ENCODE results near the gene COPS8. TPM values are rescaled to one million over a fixed set of nuclear protein-coding genes. Genes with fewer than 3 reads are reported as not detected.

The COPS8 gene
- total and polyA plus RNA-seq, 2 of the 8 experiments (the other 6 are each of a cell fraction or from before 2014, with no cell fraction given): 59.3 to 67.5 TPM

DNA sequence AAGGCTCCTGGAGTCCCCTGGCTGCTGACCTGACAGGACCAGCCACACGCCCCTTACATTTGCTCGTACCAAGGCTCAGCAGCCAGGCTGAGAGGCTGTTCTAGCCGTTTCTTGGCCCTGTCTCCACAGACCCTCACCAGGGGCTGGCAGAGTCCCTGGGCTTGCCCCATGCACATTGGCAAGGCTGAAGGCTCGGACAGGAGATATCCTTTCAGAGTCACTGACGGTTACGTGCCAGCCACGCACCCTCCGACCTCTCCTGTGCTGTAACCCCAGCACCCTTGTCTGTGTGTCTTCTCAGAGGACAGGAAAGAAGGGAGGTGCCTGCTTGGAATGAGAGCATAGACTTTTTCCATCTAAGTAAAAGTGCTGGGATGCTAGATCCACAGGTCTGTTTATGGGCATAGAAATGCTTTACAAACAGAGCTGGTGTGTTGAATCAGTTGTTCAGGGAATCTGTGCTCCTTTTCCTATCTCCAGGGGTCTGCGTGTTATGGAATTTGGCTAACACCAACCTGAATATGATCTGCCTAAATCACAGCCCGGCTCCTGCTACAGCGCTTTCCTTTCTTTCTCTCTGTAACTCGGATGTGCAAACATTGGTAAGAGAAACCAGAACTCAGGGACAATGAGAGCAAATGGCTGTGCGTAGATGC is 41.0 kb downstream of the COPS8 start:
- Histone ChIP-seq H3K23ac (ENCODE audit: insufficient read length) (no peak overlapping the region), H2BK12ac (ENCODE audit: low read depth, low read length) (no peak overlapping the region), H2BK20ac (ENCODE audit: low read length) (no peak overlapping the region), H2AK5ac (ENCODE audit: low read depth, low read length) (no peak overlapping the region), H3K9me3 (ENCODE audit: insufficient read depth in 2 of 2, low read depth in 1 of 2, low read length in 1 of 2) (peaks cover 5 to 29% of the 10 kb centered on the region in 2 experiments), H4K5ac (ENCODE audit: insufficient read length, low read depth, low read length) (no peak overlapping the region), H3K18ac (ENCODE audit: extremely low read depth, low read length) (no peak overlapping the region), H3K36me3 (ENCODE audit: control insufficient read depth in 2 of 4, insufficient read depth in 4 of 4, low read length in 3 of 4) (peaks cover 0 to 4% (median 0%) of the 10 kb centered on the region in 4 experiments; a peak in 1 of 8 replicates), H2BK5ac (ENCODE audit: low read depth, low read length) (no peak overlapping the region; the same call in 1 of the 2 replicates), H4K20me1 (replicated peaks in 1 of 2; ENCODE audit: control insufficient read depth in 1 of 2, insufficient read depth in 2 of 2, low read length in 2 of 2) (peaks cover 0 to 12% of the 10 kb centered on the region in 2 experiments), H4K8ac (ENCODE audit: extremely low read depth, insufficient read depth, low read length) (no peak overlapping the region), H3K4ac (replicated peaks; ENCODE audit: insufficient read length, low read depth, low read length) (no peak overlapping the region), H3K4me3 (ENCODE audit: extremely low read depth in 1 of 4, insufficient read depth in 2 of 4, low read depth in 3 of 4, low read length in 4 of 4) (no peak overlapping the region), H3K23me2 (ENCODE audit: low read depth, low read length) (peaks cover 16% of the 10 kb centered on the region), H3K27ac (ENCODE audit: low read depth, low read length) (no peak overlapping the region), H3K4me2 (ENCODE audit: insufficient read depth in 1 of 2, low read depth in 2 of 2, low read length in 2 of 2) (no peak overlapping the region), H2AFZ (ENCODE audit: low read length) (no peak overlapping the region), H3K79me2 (ENCODE audit: control insufficient read depth in 1 of 2, insufficient read depth in 2 of 2, low read length in 2 of 2) (peaks cover 0 to 11% of the 10 kb centered on the region in 2 experiments; a peak in 2 of 4 replicates), H2BK15ac (ENCODE audit: low read length) (no peak overlapping the region), H3K14ac (ENCODE audit: insufficient read length) (no peak overlapping the region), H3K27me3 (replicated peaks in 1 of 4; ENCODE audit: control insufficient read depth in 3 of 4, extremely low read depth in 1 of 4, insufficient read depth in 3 of 4, low read length in 3 of 4) (no peaks in the 10 kb centered on the region; a peak in 1 of 7 replicates), H3K79me1 (ENCODE audit: low read depth, low read length) (peaks cover 4% of the 10 kb centered on the region; the same call in 1 of the 2 replicates), H3K56ac (replicated peaks; ENCODE audit: insufficient read length, low read depth, low read length) (no peak overlapping the region), H3K4me1 (replicated peaks in 1 of 4; ENCODE audit: control insufficient read depth in 3 of 4, insufficient read depth in 4 of 4, low read length in 3 of 4) (peaks cover 2 to 7% (median 3%) of the 10 kb centered on the region in 4 experiments; a peak in 5 of 7 replicates), H4K91ac (replicated peaks; ENCODE audit: insufficient read length, low read length) (no peak overlapping the region), H3K9ac (replicated peaks in 1 of 4; ENCODE audit: extremely low read depth in 1 of 4, low read depth in 3 of 4, low read length in 3 of 4) (no peak overlapping the region), H2BK120ac (replicated peaks; ENCODE audit: low read depth, low read length) (no peak overlapping the region)
- no peak for FAIRE-seq
- no peak for DNase-seq (ENCODE audit: low read depth in 1 of 2, low spot score in 2 of 2)
- CTCF ChIA-PET (ENCODE audit: partially characterized antibody): interaction anchor here (1.0 to 1.4 kb wide), 2 partner anchors 24 to 378 kb away, joined by 3 read pairs; no protein-coding TSS in a partner anchor
- POLR2A ChIA-PET (ENCODE audit: partially characterized antibody): no interaction called here
- WGBS, 2 experiments (ENCODE audit: extremely low coverage in 1 of 2, insufficient coverage in 1 of 2, insufficient read length in 1 of 2, insufficient replicate concordance in 2 of 2, low coverage in 1 of 2, low lambda C conversion rate in 2 of 2, missing lambda C conversion rate in 1 of 2): 89% methylated on average over 13 of the region's 13 CpGs; no CpG with 5 or more reads in 1 of the 2 experiments
- TF ChIP-seq POLR2AphosphoS5 (IDR thresholded peaks at IDR 0.05; ENCODE audit: low read depth, low read length): no peak
- TF ChIP-seq, protein P1, sequence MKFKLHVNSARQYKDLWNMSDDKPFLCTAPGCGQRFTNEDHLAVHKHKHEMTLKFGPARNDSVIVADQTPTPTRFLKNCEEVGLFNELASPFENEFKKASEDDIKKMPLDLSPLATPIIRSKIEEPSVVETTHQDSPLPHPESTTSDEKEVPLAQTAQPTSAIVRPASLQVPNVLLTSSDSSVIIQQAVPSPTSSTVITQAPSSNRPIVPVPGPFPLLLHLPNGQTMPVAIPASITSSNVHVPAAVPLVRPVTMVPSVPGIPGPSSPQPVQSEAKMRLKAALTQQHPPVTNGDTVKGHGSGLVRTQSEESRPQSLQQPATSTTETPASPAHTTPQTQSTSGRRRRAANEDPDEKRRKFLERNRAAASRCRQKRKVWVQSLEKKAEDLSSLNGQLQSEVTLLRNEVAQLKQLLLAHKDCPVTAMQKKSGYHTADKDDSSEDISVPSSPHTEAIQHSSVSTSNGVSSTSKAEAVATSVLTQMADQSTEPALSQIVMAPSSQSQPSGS (IDR thresholded peaks at IDR 0.05; ENCODE audit: low read length): no peak
- TF ChIP-seq BACH1 (IDR thresholded peaks at IDR 0.05; ENCODE audit: low read length): no peak

All from H1 (cell line).